Heart left ventricle (tissue), 16 donors: ENCODE measurements around the gene LIG1. TPM values are rescaled to one million over a fixed set of nuclear protein-coding genes. Genes with fewer than 3 reads are reported as not detected.
"Not testable (repeated sequence)": the region's sequence is repeated elsewhere in the genome, so short reads cannot be mapped to it uniquely, and the experiment has no call there.

Experiments used
- ATAC-seq, 4 donors: fragments of 200-7000 bp; cut with Tn5 transposase; one replicate each; pipeline ENCODE4 v1.9.1; 2020 to 2022; ENCODE audit warnings: moderate library complexity in 4 of 4, mild to moderate bottlenecking in 3 of 4, moderate number of reproducible peaks in 1 of 4
- DNase-seq, 5 donors: peaks; one replicate each; pipeline ENCODE4 v3.0.0-alpha.2; 2020
- H3K27ac ChIP-seq, 12 donors: fragments of 200-600 bp; sonication (generic) in 4 of 12; one replicate each; pipeline versions ENCODE4 v1.5.0 to v1.8.0; 2016 to 2022; ENCODE audit warnings: mild to moderate bottlenecking in 2 of 12
- H3K27me3 ChIP-seq, 9 donors: fragments of 200-600 bp; sonication (generic) in 2 of 9; one replicate each; pipeline versions ENCODE4 v1.5.1 to v1.8.0; 2016 to 2022; ENCODE audit warnings: mild to moderate bottlenecking in 3 of 9
- H3K36me3 ChIP-seq, 9 donors: fragments of 200-600 bp; sonication (generic) in 2 of 9; one replicate each; pipeline versions ENCODE4 v1.5.0 to v1.8.0; 2018 to 2022; ENCODE audit warnings: mild to moderate bottlenecking in 2 of 9
- H3K4me1 ChIP-seq, 12 donors: fragments of 200-600 bp; sonication (generic) in 4 of 12; one replicate each; pipeline versions ENCODE4 v1.5.0 to v1.8.0; 2016 to 2022; ENCODE audit warnings: mild to moderate bottlenecking in 3 of 12
- H3K4me3 ChIP-seq, 12 donors: fragments of 200-600 bp; sonication (generic) in 4 of 12; one replicate each; pipeline versions ENCODE4 v1.5.0 to v1.8.0; 2017 to 2022; ENCODE audit warnings: mild to moderate bottlenecking in 9 of 12, moderate library complexity in 4 of 12
- H3K9me3 ChIP-seq, 12 donors: fragments of 200-600 bp; sonication (generic) in 4 of 12; one replicate each; pipeline versions ENCODE4 v1.5.0 to v1.8.0; 2016 to 2022; ENCODE audit warnings: mild to moderate bottlenecking in 1 of 12
- POLR2A ChIP-seq, 2 donors: fragments of 450-650 bp; IDR thresholded peaks; one replicate each; pipeline ENCODE4 v1.6.1; 2017; ENCODE audit warnings: antibody characterized with exemption in 2 of 2, mild to moderate bottlenecking in 2 of 2, moderate library complexity in 2 of 2
- WGBS, 4 donors: extraction: QIAGEN DNeasy Blood & Tissue Kit in 2 of 4; methylation state at CpG; one replicate each; pipeline versions ENCODE4 v1.1.5 to v1.1.7; 2013 to 2018; 5-methylcytosine and 5-hydroxymethylcytosine counted together
- intact Hi-C, 10 donors: fragments of 100-400 bp; cut with DNase I; formaldehyde crosslinking; loops; one replicate each; pipeline versions ENCODE4 v1.11.1 to v1.14.2; 2022
- polyA plus RNA-seq, 2 donors: library from polyadenylated mRNA; stranded (reverse); fragments of 200-250 nt; gene quantifications; one replicate each; pipeline ENCODE4 v1.2.3, GENCODE V29; 2013
- total RNA-seq, 9 donors: library from RNA; depleted of rRNA in 2 of 9; stranded (reverse); fragments of >200 nt in 2 of 9; fragmentation: NEBNext Ultra II Directional in 3 of 9; extraction: Animal tissue kit (Norgen Biotek cat#: 25700) in 3 of 9; gene quantifications; one replicate each; pipeline versions ENCODE4 v1.1.0 to v1.2.4, GENCODE V29; 2016 to 2023
- TF ChIP-seq, protein P1 (sequence below), 12 donors: fragments of 200-600 bp; sonication (generic) in 4 of 12; IDR thresholded peaks; one replicate each; pipeline versions ENCODE4 v1.5.0 to v1.8.0; 2018 to 2022; ENCODE audit warnings: antibody characterized with exemption in 12 of 12, mild to moderate bottlenecking in 5 of 12
- donor health status: ischemic (EF 13 %, LVEDD 7.1; RV severe dilation, severe dysfunction).
- donor health status: healthy with polysubstance abuse.
- donor health status: DM: no; HTN: yes; CAD: no.
- donor health status: DM: no; HTN: no; CAD: no.
- donor health status: ischemic (EF 25% LVEDD 6.9; RV normal size, moderate dysfunction).
- donor health status: ischemic (EF 25% LVEDD 5.7; RV mildly dilated, moderate dysfunction).
- donor health status: healthy.
- donor health status: DM: yes; HTN: yes; CAD: no.
- donor health status: ischemic (EF 35%, LVEDD 5.7; RV mildly dilated, moderate dysfunction).
- donor health status: nonischemic (EF 11% LVEDD 7.7; RV severe dilation, severe dysfunction).
- donor health status: DM: yes; HTN: yes; CAD: no.
- donor health status: PGD.
- donor health status: ischemic (EF 29% LVEDD 5.4; RV normal size, mild dysfunction).
- donor health status: nonischemic (EF 23%, LVEDD 6.1; RV moderate dilation, normal function).

LIG1 gene
- total and polyA plus RNA-seq, 11 donors, result 2.1 to 16.5 (median 4.0) TPM

GRCh38 chr19:48090281-48090802, 79.8 kb downstream of the LIG1 start:
- intact Hi-C loops, result no loop called here
- no peak overlapping the region for H3K4me3 ChIP-seq
- H3K4me1 ChIP-seq, result no peaks in the 10 kb centered on the region
- H3K27ac ChIP-seq, result no peak overlapping the region
- no peaks in the 10 kb centered on the region for H3K27me3 ChIP-seq
- DNase-seq, result no peak
- ATAC-seq, result no peak
- 68 to 87% (median 71%) methylated on average over 4 to 5 of the region's 5 CpGs for WGBS, 4 donors
- TF ChIP-seq, protein P1, sequence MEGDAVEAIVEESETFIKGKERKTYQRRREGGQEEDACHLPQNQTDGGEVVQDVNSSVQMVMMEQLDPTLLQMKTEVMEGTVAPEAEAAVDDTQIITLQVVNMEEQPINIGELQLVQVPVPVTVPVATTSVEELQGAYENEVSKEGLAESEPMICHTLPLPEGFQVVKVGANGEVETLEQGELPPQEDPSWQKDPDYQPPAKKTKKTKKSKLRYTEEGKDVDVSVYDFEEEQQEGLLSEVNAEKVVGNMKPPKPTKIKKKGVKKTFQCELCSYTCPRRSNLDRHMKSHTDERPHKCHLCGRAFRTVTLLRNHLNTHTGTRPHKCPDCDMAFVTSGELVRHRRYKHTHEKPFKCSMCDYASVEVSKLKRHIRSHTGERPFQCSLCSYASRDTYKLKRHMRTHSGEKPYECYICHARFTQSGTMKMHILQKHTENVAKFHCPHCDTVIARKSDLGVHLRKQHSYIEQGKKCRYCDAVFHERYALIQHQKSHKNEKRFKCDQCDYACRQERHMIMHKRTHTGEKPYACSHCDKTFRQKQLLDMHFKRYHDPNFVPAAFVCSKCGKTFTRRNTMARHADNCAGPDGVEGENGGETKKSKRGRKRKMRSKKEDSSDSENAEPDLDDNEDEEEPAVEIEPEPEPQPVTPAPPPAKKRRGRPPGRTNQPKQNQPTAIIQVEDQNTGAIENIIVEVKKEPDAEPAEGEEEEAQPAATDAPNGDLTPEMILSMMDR (IDR thresholded peaks at IDR 0.05), result no peak
- no peak for TF ChIP-seq POLR2A (IDR thresholded peaks at IDR 0.05)
- H3K9me3 ChIP-seq, result peaks cover 0 to 10% (median 0%) of the 10 kb centered on the region in 12 donors
- peaks cover 0 to 36% (median 31%) of the 10 kb centered on the region in 9 donors for H3K36me3 ChIP-seq

GRCh38 chr19:48088991-48089390, 81.2 kb downstream of the LIG1 start:
- H3K9me3 ChIP-seq, H3K27me3 ChIP-seq, H3K4me3 ChIP-seq, intact Hi-C loops, H3K4me1 ChIP-seq, ATAC-seq, DNase-seq, H3K27ac ChIP-seq: not testable (repeated sequence)
- peaks cover 0 to 29% (median 18%) of the 10 kb centered on the region in 9 donors for H3K36me3 ChIP-seq
- WGBS, 4 donors, result 92 to 97% (median 95%) methylated on average over 6 of the region's 6 CpGs

DNA sequence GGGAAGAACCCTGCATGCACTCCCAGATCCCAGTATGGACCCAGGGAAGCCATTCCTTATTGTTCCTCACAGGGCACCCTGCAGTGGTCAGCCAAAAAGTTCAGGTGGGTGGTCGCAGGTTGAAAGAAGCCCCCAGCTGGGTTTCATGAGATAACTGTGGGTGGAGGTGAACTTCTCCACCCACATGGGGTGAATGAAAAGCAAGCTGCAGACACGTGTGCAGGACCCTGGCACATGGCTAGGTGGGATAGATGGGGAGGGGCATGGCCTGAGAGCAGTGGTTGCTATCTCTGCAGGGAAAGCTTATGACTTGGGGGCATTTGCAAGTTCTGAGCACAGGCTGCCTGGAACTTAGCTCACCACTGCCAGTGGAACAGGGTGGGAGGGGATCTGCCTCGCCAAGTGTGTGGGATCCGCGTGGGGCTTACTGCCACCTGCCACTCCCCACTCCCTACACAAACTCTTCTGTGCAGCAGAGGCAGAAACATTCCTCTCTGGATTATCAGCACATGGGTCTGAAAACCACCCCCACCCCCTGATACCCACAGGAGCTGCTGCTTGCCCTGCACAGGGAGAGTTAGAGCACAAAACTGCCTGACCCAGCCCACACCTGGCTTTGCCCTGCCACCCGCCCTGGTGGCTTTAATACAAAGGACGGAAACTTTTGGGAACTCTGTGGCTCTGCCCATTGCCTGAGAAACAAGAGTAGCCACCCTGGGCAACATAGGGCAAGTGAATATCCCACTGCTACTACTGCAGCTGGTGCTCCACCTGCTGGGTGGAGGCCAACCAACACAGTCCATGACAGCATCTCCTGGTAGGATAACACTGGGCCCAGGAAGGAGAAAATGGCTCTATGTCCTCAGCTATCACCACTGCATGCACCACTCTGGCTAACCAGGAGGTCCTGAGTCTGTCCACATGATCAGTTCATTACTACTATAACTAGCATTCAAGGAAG, 84.0 kb downstream of the LIG1 start:
- Histone ChIP-seq H3K4me1 (no peaks in the 10 kb centered on the region), H3K27me3 (no peaks in the 10 kb centered on the region), H3K9me3 (no peaks in the 10 kb centered on the region), H3K4me3 (no peak overlapping the region), H3K36me3 (peaks cover 0 to 13% (median 4%) of the 10 kb centered on the region in 9 donors), H3K27ac (no peak overlapping the region)
- ATAC-seq (no peak), DNase-seq (no peak)
- WGBS, 4 donors, result 93 to 99% (median 95%) methylated on average over 6 to 7 of the region's 7 CpGs
- TF ChIP-seq, protein P1 (IDR thresholded peaks at IDR 0.05), result no peak
- TF ChIP-seq POLR2A (IDR thresholded peaks at IDR 0.05), result no peak
- intact Hi-C loops, result no loop called here

DNA sequence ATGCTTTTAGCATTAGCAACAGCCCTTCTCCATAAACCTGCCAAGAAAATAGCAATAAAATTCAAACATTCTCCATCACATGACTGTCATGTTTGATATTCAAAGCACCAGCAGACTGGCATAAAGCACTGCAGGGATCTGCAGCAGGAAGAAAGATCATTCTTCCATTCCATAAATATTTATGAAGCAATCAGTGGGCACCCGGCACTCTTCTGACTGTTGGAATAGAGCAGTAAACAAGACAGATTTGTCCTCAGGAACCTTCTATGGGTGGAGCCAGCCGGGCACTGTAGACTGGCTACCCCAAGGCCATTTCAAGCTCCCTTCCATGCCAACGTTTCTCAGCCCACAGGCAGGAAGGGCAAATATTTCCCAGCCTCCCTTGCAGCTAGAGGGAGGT, 85.1 kb downstream of the LIG1 start:
- Histone ChIP-seq H3K4me3 (no peak overlapping the region), H3K36me3 (peaks cover 0 to 13% (median 4%) of the 10 kb centered on the region in 9 donors), H3K9me3 (no peaks in the 10 kb centered on the region), H3K27me3 (no peaks in the 10 kb centered on the region), H3K4me1 (no peaks in the 10 kb centered on the region), H3K27ac (no peak overlapping the region)
- intact Hi-C loops, result no loop called here
- DNase-seq (no peak), ATAC-seq (no peak)
- WGBS, 4 donors, result 72 to 89% (median 78%) methylated on average over 3 of the region's 3 CpGs
- TF ChIP-seq POLR2A (IDR thresholded peaks at IDR 0.05), result no peak
- TF ChIP-seq, protein P1 (IDR thresholded peaks at IDR 0.05), result no peak
